Retinal pigment epithelial cell (primary cell): ENCODE data around the gene LRP1.

Experiments
- DNase-seq: peaks from one replicate; pipeline ENCODE4 v3.0.0-alpha.2; 2010; ENCODE audit warnings: low read depth
- H3K4me3 ChIP-seq: 2 replicates; pipeline ENCODE4 v1.5.1; 2011; ENCODE audit warnings: mild to moderate bottlenecking, low read length, control low read depth, moderate library complexity
- TF ChIP-seq, protein P1 (sequence below): conservative IDR thresholded peaks from 2 replicates; pipeline ENCODE4 v1.5.1; 2011; ENCODE audit warnings: low read depth, low read length, control low read depth, inconsistent platforms

Gene LRP1

GRCh38 chr12:57087010-57087690, 41.1 kb upstream of the LRP1 start:
- DNase-seq: peak; percentile 55
- peak overlapping the region; percentile 62 for H3K4me3 ChIP-seq
- TF ChIP-seq, protein P1, sequence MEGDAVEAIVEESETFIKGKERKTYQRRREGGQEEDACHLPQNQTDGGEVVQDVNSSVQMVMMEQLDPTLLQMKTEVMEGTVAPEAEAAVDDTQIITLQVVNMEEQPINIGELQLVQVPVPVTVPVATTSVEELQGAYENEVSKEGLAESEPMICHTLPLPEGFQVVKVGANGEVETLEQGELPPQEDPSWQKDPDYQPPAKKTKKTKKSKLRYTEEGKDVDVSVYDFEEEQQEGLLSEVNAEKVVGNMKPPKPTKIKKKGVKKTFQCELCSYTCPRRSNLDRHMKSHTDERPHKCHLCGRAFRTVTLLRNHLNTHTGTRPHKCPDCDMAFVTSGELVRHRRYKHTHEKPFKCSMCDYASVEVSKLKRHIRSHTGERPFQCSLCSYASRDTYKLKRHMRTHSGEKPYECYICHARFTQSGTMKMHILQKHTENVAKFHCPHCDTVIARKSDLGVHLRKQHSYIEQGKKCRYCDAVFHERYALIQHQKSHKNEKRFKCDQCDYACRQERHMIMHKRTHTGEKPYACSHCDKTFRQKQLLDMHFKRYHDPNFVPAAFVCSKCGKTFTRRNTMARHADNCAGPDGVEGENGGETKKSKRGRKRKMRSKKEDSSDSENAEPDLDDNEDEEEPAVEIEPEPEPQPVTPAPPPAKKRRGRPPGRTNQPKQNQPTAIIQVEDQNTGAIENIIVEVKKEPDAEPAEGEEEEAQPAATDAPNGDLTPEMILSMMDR: no peak

DNA sequence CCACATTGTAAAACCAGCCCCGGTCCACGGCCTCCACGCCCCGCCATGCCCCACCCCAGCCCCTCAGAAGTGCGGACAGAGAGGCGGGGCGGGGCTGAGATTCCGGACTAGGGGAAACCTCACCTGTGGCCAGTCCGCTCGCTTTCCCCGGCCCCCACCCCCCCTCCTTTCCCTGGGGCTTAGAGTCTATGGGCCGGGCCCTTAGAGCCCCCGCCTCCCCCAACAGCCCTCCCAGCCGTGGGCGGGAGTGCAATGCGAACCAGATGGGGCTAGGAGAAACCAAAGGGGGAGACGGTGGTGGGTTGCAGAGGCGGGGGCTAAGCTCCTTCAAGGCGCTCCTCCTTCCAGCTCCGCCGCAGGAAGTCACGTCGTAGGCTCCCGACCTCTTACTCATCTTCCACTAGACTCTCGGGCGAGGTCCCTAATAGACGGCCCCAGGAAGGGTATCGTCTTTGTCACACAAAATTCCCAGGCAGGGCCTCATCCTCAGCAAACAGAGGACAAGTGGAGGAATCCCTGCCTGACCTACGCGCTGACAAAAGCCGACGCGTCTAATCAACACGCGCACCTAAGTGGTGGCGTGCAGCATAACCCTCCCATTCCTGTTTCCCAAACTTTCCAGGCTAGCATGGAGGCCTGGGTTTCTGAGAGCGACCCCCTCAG, 40.5 kb upstream of the LRP1 start:
- peak; percentile 74 for DNase-seq
- TF ChIP-seq, protein P1: no peak
- H3K4me3 ChIP-seq: peak overlapping the region; percentile 62

GRCh38 chr12:57088354-57089270, 39.7 kb upstream of the LRP1 start, which contains the start of gene NAB2:
TSS of gene NAB2 (plus strand) at chr12:57089114. CDS start at chr12:57089272, 158 bp downstream.
- DNase-seq: peak; percentile 84
- TF ChIP-seq, protein P1: no peak
- peak within 1 kb of the TSS; percentile 87 for H3K4me3 ChIP-seq

- TF ChIP-seq, protein P1: no peak
- DNase-seq: no peak
- peak overlapping the region; percentile 87 for H3K4me3 ChIP-seq
These were observed 38.7 kb upstream of the LRP1 start for GRCh38 chr12:57089271-57090245.

GRCh38 chr12:57090490-57090889, 37.8 kb upstream of the LRP1 start:
- TF ChIP-seq, protein P1: no peak
- peak overlapping the region; percentile 87 for H3K4me3 ChIP-seq
- no peak for DNase-seq
